Gastroesophageal sphincter (tissue), 4 donors: Measurements from ENCODE around the gene IFNL1. TPM values are rescaled to one million over a fixed set of nuclear protein-coding genes. Genes with fewer than 3 reads are reported as not detected.
"Not testable (repeated sequence)": the region's sequence is repeated elsewhere in the genome, so short reads cannot be mapped to it uniquely, and the experiment has no call there.

ENCODE experiments used
- ATAC-seq: fragments of 150-250 bp; one replicate; pipeline ENCODE4 v1.9.1; 2016; ENCODE audit warnings: mild to moderate bottlenecking, moderate library complexity
- H3K27ac ChIP-seq, 4 donors: fragments of 200-600 bp; sonication (generic) in 3 of 4; 1 replicate in 3 of 4; 2 replicates in 1 of 4; pipeline ENCODE4 v1.5.1; 2016 to 2019
- H3K27me3 ChIP-seq: fragments of 200-600 bp; sonication (generic); one replicate; pipeline ENCODE4 v1.5.1; 2019
- H3K36me3 ChIP-seq, 2 donors: fragments of 200-600 bp; sonication (generic); one replicate each; pipeline ENCODE4 v1.5.1; 2019; ENCODE audit warnings: control low read depth in 1 of 2
- H3K4me1 ChIP-seq, 3 donors: fragments of 200-600 bp; sonication (generic); 1 replicate in 2 of 3; 2 replicates in 1 of 3; pipeline ENCODE4 v1.5.1; 2016 to 2019; ENCODE audit warnings: control low read depth in 2 of 3
- H3K4me3 ChIP-seq, 2 donors: fragments of 200-600 bp; sonication (generic); one replicate each; pipeline ENCODE4 v1.5.1; 2019; ENCODE audit warnings: mild to moderate bottlenecking in 1 of 2, moderate library complexity in 1 of 2
- H3K9me3 ChIP-seq, 3 donors: fragments of 200-600 bp; sonication (generic); one replicate each; pipeline ENCODE4 v1.5.1; 2017 to 2019; ENCODE audit warnings: control low read depth in 2 of 3
- CTCF ChIP-seq, 4 experiments: fragments of 200-600 bp in 2 of 4; fragments of 450-650 bp in 2 of 4; sonication (generic) in 1 of 4; IDR thresholded peaks; one replicate each; pipeline ENCODE4 v1.5.1; 2017 to 2019; ENCODE audit warnings: antibody characterized with exemption in 4 of 4, mild to moderate bottlenecking in 2 of 4, moderate library complexity in 2 of 4
- EP300 ChIP-seq: sonication (generic); formaldehyde crosslinking; IDR thresholded peaks from one replicate; pipeline ENCODE4 v1.6.1; 2017; ENCODE audit warnings: antibody characterized with exemption, mild to moderate bottlenecking
- POLR2A ChIP-seq, 2 donors: fragments of 450-650 bp; IDR thresholded peaks; one replicate each; pipeline ENCODE4 v1.6.1; 2017; ENCODE audit warnings: antibody characterized with exemption in 2 of 2, mild to moderate bottlenecking in 2 of 2, moderate library complexity in 1 of 2
- POLR2AphosphoS5 ChIP-seq: sonication (generic); formaldehyde crosslinking; IDR thresholded peaks from one replicate; pipeline ENCODE4 v1.6.1; 2017; ENCODE audit warnings: antibody characterized with exemption
- WGBS, 2 donors: methylation state at CpG; one replicate each; pipeline ENCODE4 v1.1.5; 2018; ENCODE audit warnings: low coverage in 1 of 2; 5-methylcytosine and 5-hydroxymethylcytosine counted together
- total RNA-seq, 4 donors: library from RNA; depleted of rRNA; stranded (reverse); fragments of >200 nt; gene quantifications; one replicate each; pipeline ENCODE4 v1.1.0, GENCODE V29; 2016

IFNL1 gene
- total RNA-seq, 4 donors from 2014 or later = not detected

DNA sequence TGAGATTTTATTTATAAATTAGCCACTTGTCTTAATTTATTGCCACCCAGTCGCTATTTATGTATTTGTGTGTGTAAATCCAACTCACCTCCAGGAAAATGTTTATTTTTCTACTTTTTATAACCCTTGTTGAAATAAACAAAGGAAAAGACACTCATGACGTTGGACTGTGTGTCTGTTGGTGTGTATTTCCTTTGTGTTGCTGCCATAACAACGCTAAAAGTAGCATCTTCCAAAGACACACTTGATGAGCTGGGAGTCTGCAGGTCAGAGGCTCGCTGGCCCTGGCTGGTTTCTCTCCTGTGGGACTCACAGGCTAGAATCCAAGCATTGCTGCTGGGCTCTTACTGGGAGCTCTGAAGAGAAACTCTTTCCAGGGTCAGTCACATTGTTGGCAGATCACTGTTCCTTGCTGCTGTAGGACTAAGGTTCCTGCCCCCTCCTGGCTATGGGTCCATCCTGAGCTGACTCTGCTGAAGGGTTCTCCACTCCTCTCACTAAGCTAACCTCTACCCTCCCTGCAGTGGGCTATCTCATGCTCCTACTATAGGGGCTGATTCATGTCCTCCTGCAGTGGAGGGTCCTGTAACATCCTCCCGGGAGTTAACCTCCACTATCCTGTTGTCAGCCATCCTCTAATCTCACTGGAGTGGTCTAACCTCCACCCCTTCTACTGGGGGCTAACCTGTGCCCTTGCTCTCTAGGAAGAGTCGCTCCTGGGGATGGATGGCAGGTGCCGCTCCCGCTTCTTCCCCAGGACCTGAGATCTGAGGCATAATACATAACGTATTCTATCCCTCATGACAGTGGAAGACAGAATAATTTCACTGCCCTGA, 26.0 kb upstream of the IFNL1 start:
- 36 to 56% methylated on average over 3 to 9 of the region's 9 CpGs for WGBS, 2 donors
- TF ChIP-seq POLR2A (IDR thresholded peaks at IDR 0.05) (no peak), CTCF (IDR thresholded peaks at IDR 0.05) (no peak), EP300 (no peak), POLR2AphosphoS5 (no peak)

DNA sequence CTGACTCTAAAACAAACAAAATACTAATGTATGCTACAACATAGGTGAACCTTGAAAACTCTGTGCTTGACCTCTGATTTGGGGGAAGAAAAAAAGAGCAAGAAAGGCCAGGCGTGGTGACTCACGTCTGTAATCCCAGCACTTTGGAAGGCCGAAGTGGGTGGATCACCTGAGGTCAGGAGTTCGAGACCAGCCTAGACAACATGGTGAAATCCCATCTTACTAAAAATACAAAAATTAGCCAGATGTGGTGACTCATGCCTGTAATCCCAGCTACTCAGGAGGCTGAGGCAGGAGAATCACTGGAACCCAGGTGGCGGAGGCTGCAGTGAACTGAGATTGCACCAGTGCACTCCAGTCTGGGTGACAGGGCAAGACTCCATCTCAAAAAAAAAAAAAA, 22.3 kb upstream of the IFNL1 start:
- not testable (repeated sequence) for H3K27ac ChIP-seq, H3K9me3 ChIP-seq, ATAC-seq, H3K4me3 ChIP-seq, H3K4me1 ChIP-seq, H3K36me3 ChIP-seq
- peaks cover 35% of the 10 kb centered on the region for H3K27me3 ChIP-seq
- 69 to 84% methylated on average over 5 of the region's 5 CpGs for WGBS, 2 donors

More for the DNA sequence above, 26.0 kb upstream of the IFNL1 start:
- no peak overlapping the region for H3K27ac ChIP-seq
- ATAC-seq = no peak
- no peak overlapping the region for H3K4me3 ChIP-seq
- peaks cover 0 to 4% (median 0%) of the 10 kb centered on the region in 3 donors for H3K4me1 ChIP-seq
- no peaks in the 10 kb centered on the region for H3K36me3 ChIP-seq
- no peaks in the 10 kb centered on the region for H3K9me3 ChIP-seq
- H3K27me3 ChIP-seq = peaks cover 41% of the 10 kb centered on the region

GRCh38 chr19:39275578-39275977, 20.6 kb upstream of the IFNL1 start:
- peaks cover 24% of the 10 kb centered on the region for H3K27me3 ChIP-seq
- no peak overlapping the region for H3K4me3 ChIP-seq
- H3K27ac ChIP-seq = no peak overlapping the region
- H3K36me3 ChIP-seq = no peaks in the 10 kb centered on the region
- ATAC-seq = no peak
- no peaks in the 10 kb centered on the region for H3K4me1 ChIP-seq
- TF ChIP-seq CTCF (IDR thresholded peaks at IDR 0.05) (no peak), POLR2AphosphoS5 (no peak), EP300 (no peak), POLR2A (IDR thresholded peaks at IDR 0.05) (no peak)
- H3K9me3 ChIP-seq = no peaks in the 10 kb centered on the region
- WGBS, 2 donors = 67 to 77% methylated on average over 5 of the region's 5 CpGs

DNA sequence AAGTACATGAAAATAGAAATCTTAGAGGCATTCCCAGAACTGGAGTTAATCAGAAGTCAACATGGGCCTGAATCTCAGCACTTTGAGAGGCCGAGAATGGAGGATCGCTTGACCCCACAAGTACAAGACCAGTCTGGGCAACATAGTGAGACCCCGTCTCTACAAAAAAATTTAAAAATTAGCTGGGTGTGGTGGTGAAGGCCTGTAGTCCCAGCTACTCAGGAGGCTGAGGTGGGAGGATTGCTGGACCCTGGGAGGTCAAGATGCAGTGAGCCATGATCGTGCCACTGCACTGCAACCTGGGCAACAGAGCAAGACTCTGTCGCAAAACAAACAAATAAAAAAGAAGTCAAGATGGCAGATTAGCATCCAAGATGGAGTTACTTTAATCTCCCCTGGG, 19.5 kb upstream of the IFNL1 start:
- Histone ChIP-seq H3K27me3 (peaks cover 24% of the 10 kb centered on the region), H3K27ac (no peak overlapping the region), H3K4me1 (no peaks in the 10 kb centered on the region), H3K4me3 (no peak overlapping the region), H3K36me3 (no peaks in the 10 kb centered on the region), H3K9me3 (peaks cover 0 to 9% (median 0%) of the 10 kb centered on the region in 3 donors)
- no peak for TF ChIP-seq POLR2AphosphoS5
- TF ChIP-seq CTCF (IDR thresholded peaks at IDR 0.05) = no peak
- TF ChIP-seq EP300 = no peak
- TF ChIP-seq POLR2A (IDR thresholded peaks at IDR 0.05) = no peak
- ATAC-seq = no peak
- WGBS, 2 donors = 96 to 100% methylated on average over 3 to 4 of the region's 5 CpGs

GRCh38 chr19:39277598-39277997, 18.6 kb upstream of the IFNL1 start:
- Histone ChIP-seq H3K36me3 (no peaks in the 10 kb centered on the region), H3K4me1 (no peaks in the 10 kb centered on the region), H3K4me3 (no peak overlapping the region), H3K9me3 (peaks cover 0 to 16% (median 0%) of the 10 kb centered on the region in 3 donors), H3K27me3 (peaks cover 27% of the 10 kb centered on the region), H3K27ac (no peak overlapping the region)
- ATAC-seq = no peak
- 60 to 85% methylated on average over 5 of the region's 7 CpGs for WGBS, 2 donors
- TF ChIP-seq POLR2A (IDR thresholded peaks at IDR 0.05) (no peak), CTCF (IDR thresholded peaks at IDR 0.05) (no peak), EP300 (no peak), POLR2AphosphoS5 (no peak)
